ENCODE measurements around the gene THSD7B. TPM values are rescaled to one million over a fixed set of nuclear protein-coding genes. Genes with fewer than 3 reads are reported as not detected.

Gene THSD7B
- total RNA-seq, 1 donor: 0.36 TPM

DNA sequence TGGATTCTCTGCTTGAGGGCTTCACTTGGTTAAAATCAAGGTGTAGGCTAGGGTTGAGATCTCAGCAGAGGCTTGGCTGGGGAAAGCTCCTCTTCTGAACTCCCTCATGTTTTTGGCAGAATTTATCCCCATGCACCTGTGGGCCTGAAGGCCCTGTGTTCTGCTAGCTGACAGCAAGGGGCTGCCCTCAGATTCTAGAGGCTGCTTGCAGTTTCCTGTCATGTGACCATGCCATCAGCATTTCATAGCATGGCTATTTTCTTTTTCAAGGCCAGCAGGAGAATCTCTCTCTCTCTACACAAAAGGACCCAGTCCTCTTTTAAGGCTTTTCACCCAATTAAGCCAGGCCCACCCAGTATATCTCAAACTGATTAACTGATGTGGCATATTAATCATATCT lies 684.1 kb downstream of the THSD7B start:
- no peak for TF ChIP-seq CTCF (IDR thresholded peaks at IDR 0.05; ENCODE audit: insufficient read depth, low read length)

DNA sequence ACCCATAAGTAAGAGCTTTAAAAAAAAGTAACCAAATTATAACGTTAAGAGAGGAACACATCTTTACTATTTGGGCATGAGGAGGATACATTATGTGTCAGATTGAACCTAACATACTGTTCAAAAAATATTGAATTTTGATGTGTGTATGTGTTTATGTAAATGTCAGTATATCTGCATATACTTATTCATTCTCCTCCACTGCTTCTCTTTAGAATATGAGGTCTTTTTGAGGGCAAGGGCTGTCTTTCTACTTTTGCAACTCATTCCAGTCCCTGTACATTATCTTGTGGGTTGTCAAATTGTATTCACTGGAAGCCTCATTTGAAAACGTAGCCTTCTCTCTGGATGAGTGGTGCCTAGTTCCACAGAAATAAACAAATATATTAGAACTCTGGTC lies 689.5 kb downstream of the THSD7B start:
- no peak for TF ChIP-seq CTCF (IDR thresholded peaks at IDR 0.05; ENCODE audit: insufficient read depth, low read length)

More for the DNA sequence above, 684.1 kb downstream of the THSD7B start:
- H3K4me3 ChIP-seq (ENCODE audit: low read depth, low read length): no peak overlapping the region
- no peak for DNase-seq (ENCODE audit: low read depth)

DNA sequence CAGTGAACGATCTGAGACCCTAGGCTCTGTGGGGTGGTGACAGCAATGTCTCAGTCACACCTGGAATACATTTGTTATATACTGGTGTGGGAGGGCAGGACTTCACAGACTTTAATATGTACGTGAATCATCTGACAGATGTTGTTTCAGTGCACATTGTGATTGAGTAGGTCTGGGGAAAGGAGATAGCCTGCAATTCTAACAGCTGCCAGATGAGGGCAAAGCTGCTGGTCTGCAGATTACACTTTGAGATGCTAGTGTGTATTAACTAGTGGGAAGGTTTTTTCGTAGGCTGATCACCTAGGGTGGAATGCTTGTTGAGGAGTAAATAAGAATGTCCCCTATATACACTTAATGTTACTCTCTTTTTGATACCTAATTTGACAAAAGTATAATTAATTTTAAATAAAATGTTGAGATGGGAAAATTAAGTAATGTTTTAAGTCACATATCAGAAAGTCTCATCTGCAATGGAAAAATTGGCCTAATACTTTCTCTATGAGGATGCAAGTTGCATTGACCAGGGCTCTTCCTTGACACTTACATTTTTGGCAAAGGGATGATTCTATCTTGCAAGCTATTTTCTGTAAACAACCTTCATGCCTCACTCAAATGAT lies 702.0 kb downstream of the THSD7B start:
- DNase-seq (ENCODE audit: low read depth): peak; percentile 0
- peak; percentile 39 for TF ChIP-seq CTCF (IDR thresholded peaks at IDR 0.05; ENCODE audit: insufficient read depth, low read length)
- no peak overlapping the region for H3K4me3 ChIP-seq (ENCODE audit: low read depth, low read length)

More for the DNA sequence above, 689.5 kb downstream of the THSD7B start:
- no peak for DNase-seq (ENCODE audit: low read depth)
- no peak overlapping the region for H3K4me3 ChIP-seq (ENCODE audit: low read depth, low read length)

- H3K4me3 ChIP-seq (ENCODE audit: low read depth, low read length): no peak overlapping the region
- TF ChIP-seq CTCF (IDR thresholded peaks at IDR 0.05; ENCODE audit: insufficient read depth, low read length): no peak
Observed at GRCh38 chr2:137493261-137493660, 727.9 kb downstream of the THSD7B start.

DNA sequence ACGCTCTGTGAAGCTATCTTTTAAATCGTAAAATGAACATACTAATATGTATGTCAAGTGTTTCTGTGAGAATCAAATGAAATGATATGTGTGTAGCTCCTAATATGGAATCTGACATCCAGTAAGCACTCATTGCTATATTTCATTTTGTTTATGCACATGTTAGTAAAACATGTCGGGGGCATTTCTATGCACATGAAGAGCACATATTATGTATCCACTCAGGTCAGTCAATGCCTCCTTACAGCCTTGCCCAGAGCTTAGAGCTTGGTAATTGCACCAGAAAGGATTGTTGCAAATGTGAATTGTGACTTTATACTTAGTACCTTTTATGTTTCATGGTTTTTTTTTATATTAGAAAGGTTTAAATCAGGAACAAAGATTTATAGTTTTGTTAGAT lies 735.3 kb downstream of the THSD7B start:
- no peak for DNase-seq (ENCODE audit: low read depth)
- H3K4me3 ChIP-seq (ENCODE audit: low read depth, low read length): no peak overlapping the region
- no peak for TF ChIP-seq CTCF (IDR thresholded peaks at IDR 0.05; ENCODE audit: insufficient read depth, low read length)

More at GRCh38 chr2:137493261-137493660, 727.9 kb downstream of the THSD7B start:
- no peak for DNase-seq (ENCODE audit: low read depth)

GRCh38 chr2:137507237-137507636 lies 741.9 kb downstream of the THSD7B start:
- TF ChIP-seq CTCF (IDR thresholded peaks at IDR 0.05; ENCODE audit: insufficient read depth, low read length): no peak
- no peak for DNase-seq (ENCODE audit: low read depth)

More at GRCh38 chr2:137507237-137507636, 741.9 kb downstream of the THSD7B start:
- H3K4me3 ChIP-seq (ENCODE audit: low read depth, low read length): no peak overlapping the region

Measured in fibroblast of the aortic adventitia (primary cell).